GM12891 (cell line): Measurements from ENCODE around the gene BICD1.

ENCODE experiments used
- DNase-seq: peaks from one replicate; pipeline ENCODE4 v3.0.0; 2011; ENCODE audit warnings: low spot score; ENCODE audit not compliant: insufficient read length
- FAIRE-seq: peaks from 2 replicates; lab custom pipeline; 2011; peaks lifted over from hg19 to GRCh38; lab: Jason Lieb, UNC
- PAX5 ChIP-seq: IDR thresholded peaks from 2 replicates; pipeline ENCODE4 v1.6.1; 2011; ENCODE audit warnings: low read length, moderate library complexity, mild to moderate bottlenecking; ENCODE audit not compliant: insufficient read depth, severe bottlenecking
- POLR2A ChIP-seq: IDR thresholded peaks from 2 replicates; pipeline ENCODE4 v1.6.1; 2011; ENCODE audit warnings: low read depth, low read length, control low read depth
- POLR2AphosphoS5 ChIP-seq: IDR thresholded peaks from 2 replicates; pipeline ENCODE4 v1.6.1; 2011; ENCODE audit warnings: low read depth, low read length, control low read depth
- POU2F2 ChIP-seq: IDR thresholded peaks from 2 replicates; pipeline ENCODE4 v1.6.1; 2011; ENCODE audit warnings: low read depth, mild to moderate bottlenecking, control low read depth, low read length, moderate library complexity
- SPI1 ChIP-seq: IDR thresholded peaks from 2 replicates; pipeline ENCODE4 v1.6.1; 2011; ENCODE audit warnings: low read depth, low read length, control low read depth
- TAF1 ChIP-seq: IDR thresholded peaks from 2 replicates; pipeline ENCODE4 v1.6.1; 2011; ENCODE audit warnings: low read depth, low read length, control low read depth

The BICD1 gene

DNA sequence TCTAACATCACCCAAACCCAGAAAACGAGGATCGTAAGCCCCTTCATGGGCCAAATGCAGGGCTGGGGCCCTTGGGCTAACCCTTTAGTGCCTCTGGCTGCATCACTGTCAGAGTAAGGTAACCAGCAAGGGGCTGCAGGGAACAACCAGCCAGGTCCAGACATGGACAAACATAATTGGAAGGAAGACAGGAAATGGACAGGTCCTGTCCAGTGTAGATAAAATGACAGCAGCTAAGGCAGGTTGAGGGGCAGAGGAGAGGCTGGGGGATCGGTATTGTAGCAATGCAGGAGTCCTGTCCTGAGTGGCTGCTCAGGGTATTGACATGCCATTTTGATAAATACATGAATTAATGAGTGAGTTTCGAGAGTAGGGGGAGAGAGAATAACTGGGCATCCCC lies 29.8 kb downstream of the BICD1 start:
- TF ChIP-seq POLR2AphosphoS5: no peak
- no peak for TF ChIP-seq PAX5
- no peak for TF ChIP-seq TAF1
- TF ChIP-seq POU2F2: no peak
- TF ChIP-seq SPI1: no peak
- no peak for TF ChIP-seq POLR2A
- FAIRE-seq (no peak), DNase-seq (no peak)

DNA sequence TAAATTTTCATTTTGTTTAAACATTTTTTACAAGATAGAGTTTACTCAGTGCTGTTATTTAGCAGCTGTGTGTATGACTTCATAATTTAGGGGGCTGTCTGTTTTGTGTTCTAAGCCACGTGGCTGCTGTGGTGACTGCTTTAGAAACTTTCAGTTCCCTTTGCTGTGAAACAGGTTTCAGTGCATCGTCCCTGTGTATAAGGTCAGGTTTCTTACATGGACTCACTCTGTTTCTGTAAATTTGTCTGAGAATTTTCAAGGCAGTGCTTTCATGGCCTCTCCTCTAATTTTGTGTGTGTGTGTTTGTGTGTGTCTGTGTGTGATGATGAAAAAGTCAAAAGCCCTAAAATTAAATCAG lies 32.4 kb downstream of the BICD1 start:
- TF ChIP-seq PAX5 (no peak), TAF1 (peak; percentile 63; the same call in 1 of the 2 replicates), POLR2AphosphoS5 (peak; percentile 71), POU2F2 (peak; percentile 64; the same call in 1 of the 2 replicates), POLR2A (peak; percentile 70), SPI1 (peak; percentile 99)
- DNase-seq: peak; percentile 35
- FAIRE-seq: peak; percentile 96

GRCh38 chr12:32140877-32141276 lies 34.2 kb downstream of the BICD1 start:
- FAIRE-seq: no peak
- TF ChIP-seq SPI1: no peak
- TF ChIP-seq POU2F2: no peak
- no peak for TF ChIP-seq POLR2AphosphoS5
- TF ChIP-seq PAX5: no peak
- TF ChIP-seq POLR2A: no peak
- TF ChIP-seq TAF1: no peak

DNA sequence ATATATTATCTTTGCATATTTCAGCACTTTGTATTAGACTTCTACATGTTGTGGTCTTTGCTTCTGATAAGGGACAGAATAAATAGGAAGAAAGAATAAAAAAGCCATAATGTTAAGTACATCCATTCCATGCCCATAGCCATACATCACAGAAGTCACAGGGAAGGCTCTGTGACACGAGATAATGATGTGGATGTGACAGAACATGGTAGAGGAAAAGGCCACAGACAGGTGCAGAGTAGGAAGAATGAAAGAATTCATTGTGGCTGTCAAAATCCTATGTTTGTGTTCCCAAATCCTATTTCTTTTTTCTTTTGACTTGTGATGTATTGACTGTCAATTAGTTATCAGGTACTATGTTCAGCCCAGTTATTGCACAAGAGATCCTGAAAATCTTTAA lies 38.4 kb downstream of the BICD1 start:
- DNase-seq (no peak), FAIRE-seq (peak; percentile 52)
- TF ChIP-seq SPI1: no peak
- no peak for TF ChIP-seq POLR2AphosphoS5
- no peak for TF ChIP-seq TAF1
- no peak for TF ChIP-seq POU2F2
- TF ChIP-seq PAX5: no peak
- no peak for TF ChIP-seq POLR2A

More at GRCh38 chr12:32140877-32141276, 34.2 kb downstream of the BICD1 start:
- DNase-seq: no peak

DNA sequence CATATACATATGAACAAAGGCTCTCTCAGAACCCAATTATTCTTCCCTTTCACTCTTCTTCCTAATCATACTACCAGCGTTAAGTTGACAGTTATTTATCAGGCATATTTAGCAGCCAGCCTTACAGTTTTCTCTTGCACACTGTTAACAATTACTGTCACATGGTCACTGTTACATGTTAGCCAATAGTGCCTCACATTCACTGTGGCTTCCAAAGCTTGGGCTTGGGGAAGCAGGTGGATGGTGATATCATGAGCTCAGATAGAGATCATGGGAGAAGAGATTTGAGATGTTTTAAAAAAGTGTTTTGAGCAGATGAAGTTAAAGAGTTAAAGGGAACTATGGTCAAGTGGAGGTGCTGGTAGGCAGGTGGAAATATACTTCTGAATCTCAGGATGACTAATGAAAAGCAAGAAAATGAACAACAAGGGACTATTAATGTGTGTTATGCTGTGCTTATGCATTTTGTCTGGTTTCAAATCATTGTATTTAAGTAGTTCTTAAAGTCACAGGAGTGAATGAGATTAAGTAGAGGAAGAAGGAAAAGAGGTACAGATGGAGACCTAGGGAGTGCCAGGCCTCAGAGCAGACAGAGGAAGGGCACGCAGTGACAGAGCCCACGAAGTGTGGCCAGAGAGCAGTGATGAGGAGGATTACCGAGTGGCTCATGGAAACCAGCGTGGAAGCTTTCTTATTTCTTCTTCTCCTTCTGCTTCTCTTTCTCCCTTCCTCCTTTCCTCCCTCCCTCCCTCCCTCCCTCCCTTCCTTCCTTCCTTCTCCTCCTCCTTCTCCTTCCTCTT lies 39.6 kb downstream of the BICD1 start:
- TF ChIP-seq POLR2AphosphoS5 (no peak), PAX5 (no peak), POLR2A (no peak), POU2F2 (no peak), TAF1 (no peak), SPI1 (no peak)
- DNase-seq: no peak
- peak; percentile 88 for FAIRE-seq

GRCh38 chr12:32148372-32148771 lies 41.7 kb downstream of the BICD1 start:
- DNase-seq (no peak), FAIRE-seq (no peak)
- no peak for TF ChIP-seq POU2F2
- TF ChIP-seq PAX5: no peak

DNA sequence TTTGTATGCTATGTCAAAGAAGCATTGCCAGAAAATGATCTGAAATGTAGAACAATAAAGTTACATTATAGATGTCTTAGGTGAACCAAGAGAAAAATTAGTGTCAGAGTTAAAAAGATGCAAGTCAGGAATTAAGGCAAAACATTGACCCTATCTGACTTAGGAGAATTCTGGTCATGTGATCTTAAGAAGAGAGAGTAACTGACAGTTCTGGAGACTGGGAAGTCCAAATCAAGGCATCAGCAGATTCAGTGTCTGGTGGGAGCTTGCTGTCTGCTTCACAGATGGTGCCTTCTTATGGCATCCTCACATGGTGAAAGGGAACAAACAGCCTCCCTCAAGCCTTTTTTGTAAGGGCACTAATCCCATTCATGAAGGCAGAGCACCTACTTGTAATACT lies 42.8 kb downstream of the BICD1 start:
- DNase-seq (no peak), FAIRE-seq (no peak)
- TF ChIP-seq POLR2A (no peak), POU2F2 (no peak), TAF1 (no peak)

GRCh38 chr12:32151086-32151485 lies 44.4 kb downstream of the BICD1 start:
- FAIRE-seq: no peak
- no peak for DNase-seq
- TF ChIP-seq POU2F2: no peak
- TF ChIP-seq PAX5: no peak
- no peak for TF ChIP-seq POLR2AphosphoS5
- no peak for TF ChIP-seq TAF1

GRCh38 chr12:32151552-32151951 lies 44.9 kb downstream of the BICD1 start:
- FAIRE-seq: no peak
- DNase-seq: no peak
- TF ChIP-seq TAF1 (no peak), PAX5 (no peak), POLR2A (no peak), POLR2AphosphoS5 (no peak), POU2F2 (no peak), SPI1 (no peak)

GRCh38 chr12:32155041-32155440 lies 48.4 kb downstream of the BICD1 start:
- DNase-seq (no peak), FAIRE-seq (no peak)
- TF ChIP-seq TAF1 (no peak), SPI1 (no peak), POU2F2 (no peak), PAX5 (no peak), POLR2AphosphoS5 (no peak), POLR2A (no peak)
